Upper lobe of left lung (tissue), 4 donors: ENCODE measurements around the gene CLK2.

Source experiments
- CTCF ChIP-seq, 6 experiments: fragments of 450-650 bp in 4 of 6; fragments of 200-600 bp in 2 of 6; sonication (generic) in 2 of 6; IDR thresholded peaks; one replicate each; pipeline ENCODE4 v1.5.1; 2016 to 2019; ENCODE audit warnings: antibody characterized with exemption in 6 of 6
- EP300 ChIP-seq, 4 donors: sonication (generic); formaldehyde crosslinking; IDR thresholded peaks; one replicate each; pipeline ENCODE4 v1.5.1; 2017; ENCODE audit warnings: antibody characterized with exemption in 4 of 4, control low read depth in 2 of 4
- POLR2A ChIP-seq, 4 donors: fragments of 450-650 bp; IDR thresholded peaks; one replicate each; pipeline ENCODE4 v1.5.1; 2016 to 2017; ENCODE audit warnings: antibody characterized with exemption in 4 of 4, mild to moderate bottlenecking in 2 of 4
- POLR2AphosphoS5 ChIP-seq, 2 donors: sonication (generic); formaldehyde crosslinking; IDR thresholded peaks; one replicate each; pipeline ENCODE4 v1.5.1; 2017; ENCODE audit warnings: antibody characterized with exemption in 2 of 2

GRCh38 chr1:155261493-155261851, 11.8 kb downstream of the CLK2 start:
- TF ChIP-seq CTCF (IDR thresholded peaks at IDR 0.05): peak in 1 of 6 experiments; percentile 9
- TF ChIP-seq POLR2A (IDR thresholded peaks at IDR 0.05): no peak
- no peak for TF ChIP-seq POLR2AphosphoS5 (IDR thresholded peaks at IDR 0.05)
- TF ChIP-seq EP300 (IDR thresholded peaks at IDR 0.05): no peak
